Activated CD8-positive, alpha-beta memory T cell treated with anti-CD3 and anti-CD28 coated beads for 36 hours (primary cell): ENCODE measurements around the gene AUTS2. TPM values are rescaled to one million over a fixed set of nuclear protein-coding genes. Genes with fewer than 3 reads are reported as not detected.

Experiments used
- CTCF ChIA-PET: fragments of 350-600 bp; sonication (Branson Sonifier 250); formaldehyde crosslinking; loops from one replicate; lab custom pipeline; 2021; ENCODE audit warnings: antibody characterized with exemption; lab: Charles Lee
- POLR2A ChIA-PET: fragments of 350-600 bp; sonication (Branson Sonifier 250); formaldehyde crosslinking; loops from one replicate; lab custom pipeline; 2021; ENCODE audit warnings: antibody characterized with exemption; lab: Charles Lee
- total RNA-seq, 2 experiments: library from RNA; stranded (reverse); gene quantifications; one replicate each; pipeline ENCODE4 v1.2.3, GENCODE V29; 2021

Gene AUTS2
- total RNA-seq, 2 experiments from 2014 or later = 3.4 to 3.5 TPM

DNA sequence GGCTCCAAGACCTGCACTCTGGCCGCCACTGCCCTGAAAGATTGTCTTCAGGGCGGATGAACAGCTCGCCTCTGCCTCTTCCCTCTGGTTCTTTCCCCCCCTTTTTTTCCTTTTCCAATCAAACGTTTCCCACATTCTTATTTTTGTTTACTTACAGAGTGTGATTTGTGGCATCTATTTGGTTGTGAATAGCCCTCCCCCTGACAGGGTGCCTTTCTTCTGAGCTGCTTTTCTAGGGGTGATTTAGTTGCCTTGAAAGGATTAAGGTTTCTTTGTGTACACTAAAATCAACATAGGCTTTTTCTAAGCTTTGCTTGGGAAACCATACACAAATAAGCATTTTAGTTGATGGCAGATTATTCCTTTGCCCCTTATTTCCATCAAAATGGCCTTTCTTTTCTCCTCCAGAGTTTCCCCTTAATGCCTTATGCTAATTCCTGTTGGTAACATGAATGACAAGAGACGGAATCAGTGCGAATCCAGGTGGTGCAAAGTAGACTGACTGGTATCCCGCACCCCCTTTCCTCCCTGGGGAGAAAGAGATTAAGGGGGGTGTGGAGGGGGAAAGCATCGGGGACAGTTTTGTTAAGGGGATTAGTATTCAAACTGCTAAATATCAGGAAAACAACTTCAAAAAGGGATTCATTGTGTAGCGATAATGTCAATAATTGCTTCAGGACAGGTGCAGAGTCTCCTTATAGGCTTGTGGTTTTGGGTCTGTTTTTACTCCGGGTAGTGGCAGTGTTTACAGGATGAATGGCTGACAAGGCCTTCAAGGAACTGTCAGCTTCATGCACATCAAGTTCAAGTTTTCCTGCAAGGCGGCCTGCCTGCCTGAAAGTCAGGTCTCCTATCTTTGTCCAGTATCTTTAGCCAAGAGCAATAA is 1102.0 kb downstream of the AUTS2 start:
- ChIA-PET POLR2A (no interaction called here), CTCF (no interaction called here)

DNA sequence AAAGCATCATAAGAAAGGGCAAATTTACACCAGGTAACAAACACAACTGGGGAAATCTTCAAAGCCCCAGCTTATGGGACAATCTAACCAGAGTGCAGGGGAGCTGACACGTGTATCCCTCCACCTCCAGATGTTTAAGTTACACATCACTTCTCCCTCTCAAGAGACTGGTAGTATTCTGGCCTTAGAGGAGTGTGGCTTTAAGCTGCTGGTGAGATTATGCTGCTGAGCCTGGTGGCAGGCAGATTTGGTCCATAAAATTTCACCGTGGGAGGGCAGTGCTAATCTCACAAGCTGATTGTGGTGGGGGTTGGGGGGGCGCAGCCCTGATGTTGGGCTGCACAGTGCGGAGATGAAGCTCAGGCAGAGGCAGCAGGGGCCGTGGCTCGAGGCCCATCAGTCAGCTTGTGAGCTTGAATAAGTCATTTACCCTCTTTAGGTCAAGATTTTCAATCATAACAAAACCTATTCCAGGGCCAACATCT is 1102.7 kb downstream of the AUTS2 start:
- CTCF ChIA-PET = no interaction called here
- POLR2A ChIA-PET = no interaction called here

DNA sequence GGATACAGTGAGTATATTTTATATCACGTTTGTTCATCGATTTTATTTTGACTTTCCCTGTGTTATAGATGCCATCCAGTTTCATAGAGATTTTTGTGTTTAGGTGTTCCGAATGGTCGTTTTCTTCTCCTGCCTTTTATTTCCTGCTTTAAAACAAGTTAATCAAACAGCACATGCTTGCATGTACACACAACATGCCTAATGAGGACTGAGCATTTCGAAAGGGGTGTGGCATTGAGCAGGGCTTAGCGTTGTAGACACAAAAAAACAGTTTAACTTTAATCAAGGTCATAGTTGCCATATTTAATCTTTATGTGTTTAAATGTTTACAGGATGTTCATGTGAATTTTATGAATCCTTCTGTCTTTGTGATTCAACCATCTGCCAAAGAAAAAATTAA is 1103.2 kb downstream of the AUTS2 start:
- ChIA-PET POLR2A (no interaction called here), CTCF (no interaction called here)

DNA sequence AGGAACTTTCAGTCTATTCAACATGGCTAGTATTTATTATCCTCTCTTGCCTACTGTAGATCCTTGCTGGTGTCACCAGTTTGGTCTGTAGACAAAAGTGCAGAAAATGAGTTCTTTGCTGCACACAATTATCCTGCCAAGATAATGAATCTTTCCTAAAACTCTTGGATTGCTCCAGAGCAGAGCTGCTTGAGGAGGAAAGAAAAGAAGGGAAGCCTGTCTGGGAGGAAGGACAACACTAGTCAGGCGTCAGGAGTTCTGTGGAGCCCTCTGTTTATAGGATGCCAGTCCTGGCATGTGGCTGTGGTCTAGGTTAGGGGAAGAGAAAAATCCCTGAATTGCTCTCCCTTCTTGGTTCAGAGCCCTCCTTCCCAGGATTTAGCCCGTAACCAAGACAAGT is 1103.7 kb downstream of the AUTS2 start:
- ChIA-PET CTCF (no interaction called here), POLR2A (no interaction called here)

DNA sequence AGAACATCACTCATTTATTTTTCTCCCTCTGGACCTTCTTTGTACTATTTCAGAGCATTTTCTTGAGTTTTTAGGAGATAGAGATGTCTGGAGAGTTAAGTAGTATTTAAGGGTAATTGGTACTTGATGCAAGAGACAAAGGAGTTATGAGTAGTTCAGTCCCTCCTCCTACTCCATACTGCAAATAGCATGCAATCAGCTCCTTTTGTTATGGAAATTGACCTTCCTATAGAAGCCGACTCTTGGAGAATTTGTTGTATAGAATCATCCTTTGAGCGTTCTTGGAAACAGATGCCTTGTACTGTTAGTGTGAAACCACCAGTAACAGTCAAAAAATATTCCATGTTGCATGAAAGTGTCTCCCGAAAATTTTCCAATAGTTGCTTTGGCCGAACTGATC is 1105.5 kb downstream of the AUTS2 start:
- CTCF ChIA-PET = no interaction called here

DNA sequence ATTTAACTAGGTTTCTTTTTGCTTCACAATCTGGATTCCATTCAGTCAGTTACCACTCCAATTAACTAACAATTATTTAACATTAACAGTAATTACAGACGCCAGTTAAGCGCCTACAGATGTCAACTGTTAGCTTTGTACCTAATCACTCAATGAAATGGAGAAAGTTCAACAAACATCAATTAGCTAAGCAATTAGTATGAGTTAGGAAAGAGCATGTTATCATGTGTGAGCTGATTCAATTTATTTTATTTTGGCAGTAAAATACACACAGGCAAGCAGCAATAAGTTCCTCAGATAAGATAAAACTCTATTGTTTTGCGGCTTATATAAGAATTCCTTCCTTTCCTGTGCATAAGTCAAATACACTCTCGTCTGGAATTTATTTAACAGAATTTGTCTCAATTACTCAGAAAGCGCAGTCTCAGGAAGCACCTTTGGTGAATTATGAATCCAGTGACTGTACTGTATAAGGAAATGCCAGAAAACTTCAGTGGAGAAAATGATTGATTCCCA is 1106.6 kb downstream of the AUTS2 start:
- CTCF ChIA-PET = no interaction called here
- POLR2A ChIA-PET = no interaction called here

More for the DNA sequence above, 1105.5 kb downstream of the AUTS2 start:
- POLR2A ChIA-PET = no interaction called here

DNA sequence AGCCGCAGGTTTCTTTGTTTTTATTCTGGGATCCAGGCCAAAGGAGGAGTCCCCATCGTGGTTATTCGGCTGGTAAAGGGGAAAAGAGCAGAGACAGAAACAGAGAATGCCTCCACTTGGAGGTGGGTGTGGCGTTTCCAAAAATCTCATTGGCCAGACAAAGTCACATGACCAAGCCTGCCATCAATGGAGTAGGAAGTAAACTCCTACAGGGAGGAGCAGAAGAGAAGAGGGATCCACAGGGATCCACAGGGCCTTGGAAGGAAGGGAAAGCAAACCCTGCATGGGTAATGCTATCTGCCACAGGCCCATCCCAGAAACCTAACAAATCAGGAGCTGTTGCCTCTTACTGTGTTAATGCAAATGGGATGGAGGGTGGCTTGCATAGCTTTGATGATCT is 1107.9 kb downstream of the AUTS2 start:
- POLR2A ChIA-PET = no interaction called here
- CTCF ChIA-PET = no interaction called here

DNA sequence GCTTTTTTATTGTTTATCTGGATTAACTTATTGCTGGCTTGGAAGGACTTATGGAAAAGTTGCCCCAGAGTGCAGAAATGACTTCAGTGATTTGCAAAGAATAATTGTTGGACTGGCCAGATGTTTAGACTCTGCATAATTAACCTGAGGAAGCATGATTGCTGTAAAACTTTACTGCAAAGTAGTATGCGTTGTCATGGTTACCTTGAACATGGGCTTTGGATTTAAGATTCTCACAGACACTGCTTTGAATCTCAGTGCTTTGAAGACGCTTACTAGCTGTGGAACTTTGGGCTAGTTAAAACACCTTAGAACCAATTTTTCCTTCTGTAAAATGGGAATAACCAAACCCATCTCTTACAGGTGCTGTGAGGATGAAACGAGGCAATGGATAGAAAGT is 1108.4 kb downstream of the AUTS2 start:
- CTCF ChIA-PET = no interaction called here
- POLR2A ChIA-PET = no interaction called here

DNA sequence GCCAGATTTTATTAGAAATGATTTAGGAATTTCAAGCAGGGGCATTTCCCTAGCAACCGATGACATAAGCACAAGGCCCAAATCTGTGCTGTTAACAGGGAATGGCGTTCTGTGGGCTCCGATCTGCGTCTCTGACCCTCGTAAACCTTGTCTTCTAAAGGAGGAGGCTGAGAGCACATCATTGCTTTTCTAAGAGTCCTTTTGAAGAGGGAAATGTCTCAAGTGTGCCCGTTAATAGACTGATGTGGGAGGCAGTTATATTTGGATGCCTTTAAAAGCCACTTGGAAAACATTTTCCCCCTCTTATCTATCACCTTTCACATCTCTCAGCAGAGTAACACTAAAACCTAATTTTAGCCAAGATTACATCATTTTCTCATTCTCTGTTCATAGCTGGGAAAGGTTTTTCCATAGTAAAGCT is 1109.6 kb downstream of the AUTS2 start:
- CTCF ChIA-PET = no interaction called here
- POLR2A ChIA-PET = no interaction called here

DNA sequence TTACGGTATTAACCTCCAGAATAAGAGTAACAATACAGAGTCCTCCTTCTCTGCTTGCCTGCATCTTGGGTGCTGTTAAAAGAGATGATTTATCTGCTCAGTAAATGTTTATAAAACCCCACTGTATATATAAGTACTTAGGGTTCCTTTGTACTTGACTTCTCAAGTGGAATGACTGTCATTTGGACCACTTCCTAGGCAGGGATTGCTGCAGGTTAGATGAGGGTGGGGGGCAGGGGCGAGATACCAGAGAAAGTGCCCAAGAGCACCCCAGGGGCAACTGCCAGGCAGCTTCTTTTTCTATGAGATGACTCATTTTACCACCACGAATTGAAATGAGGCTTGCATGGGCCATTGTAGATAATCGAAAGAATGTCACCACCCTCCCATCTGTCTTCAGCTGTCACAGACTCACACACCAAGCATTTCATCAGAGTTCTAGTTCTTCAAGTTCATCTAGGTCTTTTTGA is 1111.8 kb downstream of the AUTS2 start:
- ChIA-PET CTCF (no interaction called here), POLR2A (no interaction called here)

DNA sequence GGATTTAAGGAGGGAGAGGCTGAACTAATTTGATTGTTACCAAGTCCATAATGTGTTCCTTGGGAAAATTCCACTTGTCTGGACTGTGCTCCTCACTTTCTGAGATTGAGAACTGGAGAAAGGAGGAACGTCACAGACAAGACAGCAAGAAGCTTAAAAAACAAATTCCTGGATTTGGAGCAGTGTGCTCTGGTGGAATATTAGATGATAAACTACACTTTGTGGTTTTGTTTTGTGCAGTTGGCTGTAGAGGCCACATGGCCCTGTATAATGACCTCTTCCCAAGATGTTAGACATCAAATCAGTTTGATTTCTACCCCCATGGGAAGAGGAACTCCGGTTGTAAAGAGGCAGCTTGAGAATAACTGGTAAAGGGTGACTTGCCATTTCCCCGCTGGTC is 1112.4 kb downstream of the AUTS2 start:
- POLR2A ChIA-PET = no interaction called here
- CTCF ChIA-PET = no interaction called here

DNA sequence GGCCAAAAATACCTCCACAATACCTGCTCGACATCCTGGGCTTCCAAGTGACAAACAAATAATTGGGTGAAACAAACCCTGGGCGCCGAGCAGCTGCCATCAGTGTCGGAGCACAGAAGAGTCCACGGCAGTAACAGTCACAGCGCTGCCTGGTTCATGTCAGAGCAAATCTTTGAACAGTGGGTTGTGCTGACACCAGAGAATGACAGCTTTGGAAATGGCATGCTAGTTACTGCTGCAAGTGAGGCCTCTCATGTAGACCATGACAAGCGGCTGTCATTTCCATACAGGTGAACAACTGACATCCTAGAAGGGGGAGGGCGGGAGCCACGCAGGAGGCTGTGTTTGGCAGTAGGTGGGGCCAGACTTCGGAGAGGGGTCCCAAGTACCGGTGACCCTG is 1113.2 kb downstream of the AUTS2 start:
- POLR2A ChIA-PET = no interaction called here
- CTCF ChIA-PET = no interaction called here

DNA sequence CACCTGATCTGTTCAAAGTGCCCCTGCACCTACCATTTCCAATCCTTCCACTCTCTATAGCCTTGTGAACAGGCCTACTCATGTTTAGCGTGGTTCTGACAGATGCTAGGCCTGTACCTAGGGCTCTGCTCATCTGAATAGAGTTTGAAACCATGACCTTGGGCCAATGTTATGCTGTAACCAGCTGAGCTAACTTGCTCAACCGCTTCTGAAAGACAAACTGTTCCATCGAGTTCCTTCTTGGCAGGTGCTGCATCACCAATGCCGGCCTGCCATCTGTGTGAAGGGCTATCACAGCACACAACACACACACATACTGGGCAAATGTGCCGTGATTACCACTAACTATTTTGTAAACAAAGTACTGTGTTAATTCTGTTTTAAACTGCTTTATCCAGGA is 1114.7 kb downstream of the AUTS2 start:
- ChIA-PET CTCF (no interaction called here), POLR2A (no interaction called here)

DNA sequence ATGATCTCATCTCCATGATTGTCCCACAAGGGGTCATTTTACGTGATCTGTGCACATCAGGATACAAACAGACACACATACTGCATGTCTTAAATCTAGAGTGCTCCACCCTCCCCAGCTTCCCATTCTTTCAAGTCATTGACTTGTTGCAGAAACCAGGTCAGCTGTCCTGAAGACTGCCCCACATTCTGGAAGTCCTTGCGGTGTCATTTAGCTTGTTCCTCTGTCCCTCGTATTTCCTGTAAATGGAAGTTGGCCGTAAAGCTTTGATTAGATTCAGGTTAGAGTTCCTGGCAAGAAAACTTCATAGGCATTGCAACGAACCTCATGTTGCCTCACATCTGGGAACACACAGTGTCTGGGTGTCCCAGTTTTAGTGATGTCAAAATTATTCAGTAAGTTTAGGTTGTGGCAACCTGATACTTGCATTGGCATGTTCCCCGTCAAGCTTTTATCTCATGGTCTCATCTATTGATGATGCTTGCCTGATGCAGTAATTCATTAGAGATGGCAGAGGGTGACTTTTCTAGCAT is 1116.3 kb downstream of the AUTS2 start:
- POLR2A ChIA-PET = no interaction called here

DNA sequence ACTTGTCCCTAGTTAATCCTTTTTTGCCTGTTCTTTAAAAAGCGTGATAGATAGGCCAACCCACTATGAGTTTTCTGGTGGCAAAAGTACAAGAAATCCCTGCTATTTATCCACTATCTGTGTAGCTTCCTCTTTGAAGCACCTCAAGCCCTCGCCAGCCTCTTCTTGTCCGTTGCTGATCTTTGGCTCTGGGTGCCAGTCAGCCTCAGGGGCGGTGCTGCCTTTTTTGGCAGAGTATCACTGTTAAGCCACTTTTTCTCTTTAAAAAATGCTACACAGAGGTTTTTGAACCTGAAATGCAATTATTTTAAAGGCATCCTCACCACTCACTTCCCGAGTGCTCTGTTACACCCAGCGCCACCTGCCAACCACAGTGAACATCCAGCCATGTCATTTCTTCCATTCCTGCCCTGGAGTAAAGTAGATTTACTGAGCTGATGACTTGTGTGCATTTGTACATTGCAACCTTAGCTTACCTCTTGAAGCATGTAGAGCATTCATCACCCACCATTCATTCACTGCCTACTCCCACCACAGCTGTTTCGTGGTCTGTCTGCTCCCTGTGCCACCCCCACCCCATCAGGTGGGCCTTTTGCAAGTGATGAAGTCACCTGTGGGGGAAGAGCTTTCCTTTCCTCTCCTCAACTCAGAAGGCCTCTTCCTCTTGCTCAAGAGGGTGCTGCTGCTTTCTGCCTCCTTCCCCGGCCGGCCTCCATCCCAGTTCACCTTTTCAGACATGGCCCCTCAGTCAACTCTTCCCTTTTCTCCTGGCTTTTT is 1119.5 kb downstream of the AUTS2 start:
- CTCF ChIA-PET = interaction anchor here (0.6 to 0.9 kb wide), 2 partner anchors 12 to 16 kb away, joined by 3 read pairs; no protein-coding TSS in a partner anchor
- POLR2A ChIA-PET = no interaction called here

More for the DNA sequence above, 1116.3 kb downstream of the AUTS2 start:
- CTCF ChIA-PET = interaction anchor here (0.9 to 1.3 kb wide), 2 partner anchors 16 to 17 kb away, joined by 3 to 5 read pairs; no protein-coding TSS in a partner anchor

DNA sequence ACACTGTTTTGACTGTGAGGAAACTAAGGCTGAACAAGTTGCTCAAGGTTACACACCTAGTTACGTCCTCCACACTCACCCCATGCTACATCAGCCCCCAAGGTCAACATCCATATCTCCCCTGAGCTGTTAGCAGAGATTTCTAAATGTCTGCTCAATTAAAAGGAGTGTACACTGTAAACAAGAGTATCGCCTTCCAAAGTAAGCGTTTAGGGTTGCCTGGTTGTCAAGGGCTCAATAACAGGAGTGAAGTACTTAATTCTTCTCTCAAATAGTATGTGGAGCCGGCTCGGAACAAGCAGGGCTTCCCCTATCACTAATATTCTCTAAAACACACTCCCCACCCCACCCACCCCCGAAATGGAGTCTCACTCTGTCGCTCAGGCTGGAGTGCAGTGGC is 1120.8 kb downstream of the AUTS2 start:
- CTCF ChIA-PET = no interaction called here
- POLR2A ChIA-PET = no interaction called here

DNA sequence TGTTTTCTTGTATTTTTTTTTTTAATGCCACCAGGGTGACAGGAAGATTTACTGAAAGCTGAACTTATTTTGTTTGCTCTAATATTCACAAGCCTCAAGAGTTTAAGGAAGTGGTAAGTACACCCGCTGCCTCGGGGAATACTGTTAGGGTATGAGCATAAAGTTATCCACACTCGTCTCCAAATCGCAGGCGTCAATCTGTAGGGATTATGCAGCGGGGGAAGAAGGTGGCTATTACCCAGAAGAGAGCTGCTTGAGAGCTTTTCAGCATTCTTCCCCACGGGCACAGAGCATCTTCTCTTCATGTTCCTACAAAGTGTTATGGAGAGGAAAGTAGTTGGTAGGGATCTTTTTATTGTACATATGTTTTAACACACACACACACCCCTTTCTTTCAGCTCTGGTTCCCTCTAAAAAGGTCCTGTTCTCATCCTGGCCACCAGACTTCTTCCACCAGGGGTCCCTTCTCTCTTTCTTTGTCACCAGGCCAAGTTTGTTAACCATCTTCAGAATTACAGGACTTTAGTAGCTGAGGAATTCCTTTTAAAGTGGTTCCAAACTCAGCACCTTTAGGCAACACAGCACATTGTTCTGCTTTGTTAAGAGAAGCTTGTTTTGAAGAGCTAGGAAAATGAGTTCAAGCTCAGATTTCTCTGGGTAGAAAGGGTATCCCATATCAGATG is 1122.1 kb downstream of the AUTS2 start:
- CTCF ChIA-PET = interaction anchor here (2.1 kb wide), 1 partner anchor 29 kb away, joined by 4 read pairs; no protein-coding TSS in a partner anchor
- POLR2A ChIA-PET = no interaction called here

DNA sequence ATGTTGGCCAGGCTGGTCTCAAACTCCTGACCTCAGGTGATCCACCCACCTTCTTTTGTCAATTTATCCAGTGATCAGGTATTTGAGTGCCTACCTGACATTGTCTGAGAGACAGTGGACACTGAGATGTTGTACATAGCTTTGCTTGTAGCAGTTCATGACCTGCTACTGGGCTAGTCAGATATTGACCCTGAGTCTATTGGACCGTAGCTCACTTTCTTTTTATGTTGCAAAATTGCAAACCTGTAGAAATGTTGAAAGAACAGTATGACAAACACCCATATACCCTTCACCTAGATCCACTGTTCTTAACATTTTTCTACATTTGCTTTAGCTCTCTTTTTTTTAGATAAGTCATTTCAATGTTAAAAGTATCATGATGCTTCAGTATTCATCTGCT is 1123.2 kb downstream of the AUTS2 start:
- CTCF ChIA-PET = interaction anchor here (2.1 kb wide), 1 partner anchor 28 kb away, joined by 4 read pairs; no protein-coding TSS in a partner anchor
- POLR2A ChIA-PET = no interaction called here

DNA sequence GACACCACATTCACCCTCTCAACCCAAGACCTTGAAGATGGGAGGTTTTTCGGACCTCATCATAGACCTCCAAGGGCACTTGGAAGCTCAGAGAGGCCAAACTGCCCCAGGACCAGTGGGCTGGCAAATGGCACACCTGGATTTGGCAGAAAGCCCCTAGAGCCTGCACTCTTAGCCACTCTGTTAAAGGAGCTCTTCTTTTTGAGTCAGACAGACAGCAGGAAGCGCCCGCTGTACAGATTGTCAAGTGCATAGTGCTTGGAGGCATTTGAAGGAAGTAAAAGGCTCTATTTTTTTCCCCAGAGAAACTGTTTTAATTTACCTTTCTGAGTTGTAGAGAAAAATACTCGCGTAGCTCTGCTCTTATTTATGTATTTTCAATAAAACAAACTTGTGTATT is 1125.1 kb downstream of the AUTS2 start:
- ChIA-PET POLR2A (no interaction called here), CTCF (no interaction called here)
